ENCODE data around the gene NRIP3.

DNA sequence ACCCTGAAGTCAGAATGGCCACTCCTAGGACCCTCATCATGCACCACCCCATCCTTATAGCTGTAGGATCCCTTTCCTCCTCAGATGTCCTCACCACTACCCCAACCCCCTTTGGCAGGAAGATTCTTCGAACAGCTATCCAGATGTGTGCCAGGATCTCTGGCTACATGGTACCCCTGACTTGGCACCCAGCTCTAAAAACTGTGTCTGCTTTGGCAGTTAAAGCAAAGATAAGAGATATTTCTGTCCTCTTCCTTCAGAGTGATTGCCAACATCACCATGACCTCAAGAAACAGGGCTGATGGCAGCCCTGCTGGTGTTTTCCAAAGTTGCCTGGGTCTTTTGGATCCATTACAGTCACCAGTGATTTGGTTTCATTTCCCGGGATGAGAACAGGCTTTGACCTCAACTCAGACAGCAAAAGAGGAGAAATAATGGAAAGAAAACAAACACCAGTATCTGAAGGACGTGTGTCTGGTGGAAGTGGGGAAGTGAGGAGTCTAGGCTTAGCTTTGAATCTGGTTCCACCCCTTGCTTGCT lies 4.3 kb upstream of the NRIP3 start:
- TF ChIP-seq, protein P1, sequence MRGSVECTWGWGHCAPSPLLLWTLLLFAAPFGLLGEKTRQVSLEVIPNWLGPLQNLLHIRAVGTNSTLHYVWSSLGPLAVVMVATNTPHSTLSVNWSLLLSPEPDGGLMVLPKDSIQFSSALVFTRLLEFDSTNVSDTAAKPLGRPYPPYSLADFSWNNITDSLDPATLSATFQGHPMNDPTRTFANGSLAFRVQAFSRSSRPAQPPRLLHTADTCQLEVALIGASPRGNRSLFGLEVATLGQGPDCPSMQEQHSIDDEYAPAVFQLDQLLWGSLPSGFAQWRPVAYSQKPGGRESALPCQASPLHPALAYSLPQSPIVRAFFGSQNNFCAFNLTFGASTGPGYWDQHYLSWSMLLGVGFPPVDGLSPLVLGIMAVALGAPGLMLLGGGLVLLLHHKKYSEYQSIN (CRISPR knock-in tag; IDR thresholded peaks at IDR 0.05; ENCODE audit: borderline replicate concordance) = no peak
- no peak for TF ChIP-seq NFE2L2 (IDR thresholded peaks at IDR 0.05; ENCODE audit: low read length)
- TF ChIP-seq ZNF292 (CRISPR knock-in tag; IDR thresholded peaks at IDR 0.05; ENCODE audit: borderline replicate concordance, low read depth) = no peak
- TF ChIP-seq JUND (CRISPR knock-in tag; IDR thresholded peaks at IDR 0.05) = no peak
- TF ChIP-seq SMC3 (IDR thresholded peaks at IDR 0.05; ENCODE audit: low read length) = no peak
- TF ChIP-seq, protein P2, sequence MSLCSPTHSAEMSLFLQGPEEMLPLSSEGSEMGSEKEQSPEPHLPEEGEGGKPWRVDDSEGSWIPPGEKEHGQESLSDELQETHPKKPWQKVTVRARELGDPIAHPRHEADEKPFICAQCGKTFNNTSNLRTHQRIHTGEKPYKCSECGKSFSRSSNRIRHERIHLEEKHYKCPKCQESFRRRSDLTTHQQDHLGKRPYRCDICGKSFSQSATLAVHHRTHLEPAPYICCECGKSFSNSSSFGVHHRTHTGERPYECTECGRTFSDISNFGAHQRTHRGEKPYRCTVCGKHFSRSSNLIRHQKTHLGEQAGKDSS (CRISPR knock-in tag; IDR thresholded peaks at IDR 0.05; ENCODE audit: borderline replicate concordance, low read depth) = no peak
- TF ChIP-seq, protein P3, sequence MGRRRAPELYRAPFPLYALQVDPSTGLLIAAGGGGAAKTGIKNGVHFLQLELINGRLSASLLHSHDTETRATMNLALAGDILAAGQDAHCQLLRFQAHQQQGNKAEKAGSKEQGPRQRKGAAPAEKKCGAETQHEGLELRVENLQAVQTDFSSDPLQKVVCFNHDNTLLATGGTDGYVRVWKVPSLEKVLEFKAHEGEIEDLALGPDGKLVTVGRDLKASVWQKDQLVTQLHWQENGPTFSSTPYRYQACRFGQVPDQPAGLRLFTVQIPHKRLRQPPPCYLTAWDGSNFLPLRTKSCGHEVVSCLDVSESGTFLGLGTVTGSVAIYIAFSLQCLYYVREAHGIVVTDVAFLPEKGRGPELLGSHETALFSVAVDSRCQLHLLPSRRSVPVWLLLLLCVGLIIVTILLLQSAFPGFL (CRISPR knock-in tag; IDR thresholded peaks at IDR 0.05) = no peak
- no peak for TF ChIP-seq TCF12 (IDR thresholded peaks at IDR 0.05)
- no peak for TF ChIP-seq TCF12 (CRISPR knock-in tag; IDR thresholded peaks at IDR 0.05)
- no peak for TF ChIP-seq ATF7-NPFF (CRISPR knock-in tag; IDR thresholded peaks at IDR 0.05; ENCODE audit: low read depth)
- TF ChIP-seq, protein P4, sequence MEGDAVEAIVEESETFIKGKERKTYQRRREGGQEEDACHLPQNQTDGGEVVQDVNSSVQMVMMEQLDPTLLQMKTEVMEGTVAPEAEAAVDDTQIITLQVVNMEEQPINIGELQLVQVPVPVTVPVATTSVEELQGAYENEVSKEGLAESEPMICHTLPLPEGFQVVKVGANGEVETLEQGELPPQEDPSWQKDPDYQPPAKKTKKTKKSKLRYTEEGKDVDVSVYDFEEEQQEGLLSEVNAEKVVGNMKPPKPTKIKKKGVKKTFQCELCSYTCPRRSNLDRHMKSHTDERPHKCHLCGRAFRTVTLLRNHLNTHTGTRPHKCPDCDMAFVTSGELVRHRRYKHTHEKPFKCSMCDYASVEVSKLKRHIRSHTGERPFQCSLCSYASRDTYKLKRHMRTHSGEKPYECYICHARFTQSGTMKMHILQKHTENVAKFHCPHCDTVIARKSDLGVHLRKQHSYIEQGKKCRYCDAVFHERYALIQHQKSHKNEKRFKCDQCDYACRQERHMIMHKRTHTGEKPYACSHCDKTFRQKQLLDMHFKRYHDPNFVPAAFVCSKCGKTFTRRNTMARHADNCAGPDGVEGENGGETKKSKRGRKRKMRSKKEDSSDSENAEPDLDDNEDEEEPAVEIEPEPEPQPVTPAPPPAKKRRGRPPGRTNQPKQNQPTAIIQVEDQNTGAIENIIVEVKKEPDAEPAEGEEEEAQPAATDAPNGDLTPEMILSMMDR (CRISPR knock-in tag; IDR thresholded peaks at IDR 0.05) = no peak
- TF ChIP-seq, protein P5, sequence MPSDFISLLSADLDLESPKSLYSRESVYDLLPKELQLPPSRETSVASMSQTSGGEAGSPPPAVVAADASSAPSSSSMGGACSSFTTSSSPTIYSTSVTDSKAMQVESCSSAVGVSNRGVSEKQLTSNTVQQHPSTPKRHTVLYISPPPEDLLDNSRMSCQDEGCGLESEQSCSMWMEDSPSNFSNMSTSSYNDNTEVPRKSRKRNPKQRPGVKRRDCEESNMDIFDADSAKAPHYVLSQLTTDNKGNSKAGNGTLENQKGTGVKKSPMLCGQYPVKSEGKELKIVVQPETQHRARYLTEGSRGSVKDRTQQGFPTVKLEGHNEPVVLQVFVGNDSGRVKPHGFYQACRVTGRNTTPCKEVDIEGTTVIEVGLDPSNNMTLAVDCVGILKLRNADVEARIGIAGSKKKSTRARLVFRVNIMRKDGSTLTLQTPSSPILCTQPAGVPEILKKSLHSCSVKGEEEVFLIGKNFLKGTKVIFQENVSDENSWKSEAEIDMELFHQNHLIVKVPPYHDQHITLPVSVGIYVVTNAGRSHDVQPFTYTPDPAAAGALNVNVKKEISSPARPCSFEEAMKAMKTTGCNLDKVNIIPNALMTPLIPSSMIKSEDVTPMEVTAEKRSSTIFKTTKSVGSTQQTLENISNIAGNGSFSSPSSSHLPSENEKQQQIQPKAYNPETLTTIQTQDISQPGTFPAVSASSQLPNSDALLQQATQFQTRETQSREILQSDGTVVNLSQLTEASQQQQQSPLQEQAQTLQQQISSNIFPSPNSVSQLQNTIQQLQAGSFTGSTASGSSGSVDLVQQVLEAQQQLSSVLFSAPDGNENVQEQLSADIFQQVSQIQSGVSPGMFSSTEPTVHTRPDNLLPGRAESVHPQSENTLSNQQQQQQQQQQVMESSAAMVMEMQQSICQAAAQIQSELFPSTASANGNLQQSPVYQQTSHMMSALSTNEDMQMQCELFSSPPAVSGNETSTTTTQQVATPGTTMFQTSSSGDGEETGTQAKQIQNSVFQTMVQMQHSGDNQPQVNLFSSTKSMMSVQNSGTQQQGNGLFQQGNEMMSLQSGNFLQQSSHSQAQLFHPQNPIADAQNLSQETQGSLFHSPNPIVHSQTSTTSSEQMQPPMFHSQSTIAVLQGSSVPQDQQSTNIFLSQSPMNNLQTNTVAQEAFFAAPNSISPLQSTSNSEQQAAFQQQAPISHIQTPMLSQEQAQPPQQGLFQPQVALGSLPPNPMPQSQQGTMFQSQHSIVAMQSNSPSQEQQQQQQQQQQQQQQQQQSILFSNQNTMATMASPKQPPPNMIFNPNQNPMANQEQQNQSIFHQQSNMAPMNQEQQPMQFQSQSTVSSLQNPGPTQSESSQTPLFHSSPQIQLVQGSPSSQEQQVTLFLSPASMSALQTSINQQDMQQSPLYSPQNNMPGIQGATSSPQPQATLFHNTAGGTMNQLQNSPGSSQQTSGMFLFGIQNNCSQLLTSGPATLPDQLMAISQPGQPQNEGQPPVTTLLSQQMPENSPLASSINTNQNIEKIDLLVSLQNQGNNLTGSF (CRISPR knock-in tag; IDR thresholded peaks at IDR 0.05) = no peak
- TF ChIP-seq IRF2 (CRISPR knock-in tag; IDR thresholded peaks at IDR 0.05) = no peak
- TF ChIP-seq MYC (CRISPR knock-in tag; IDR thresholded peaks at IDR 0.05; ENCODE audit: borderline replicate concordance) = no peak
